Smooth muscle cell (in vitro differentiated cells): ENCODE measurements around the gene RHBDL1. TPM values are rescaled to one million over a fixed set of nuclear protein-coding genes. Genes with fewer than 3 reads are reported as not detected.

ENCODE experiments used
- DNase-seq: peaks from one replicate; lab custom pipeline; 2025; ENCODE audit not compliant: unreplicated experiment; lab: John Stamatoyannopoulos, UW
- H2AFZ ChIP-seq: fragments of 200-600 bp; sonication (generic); 2 replicates; pipeline ENCODE4 v1.6.0; 2016; ENCODE audit warnings: antibody characterized with exemption, low read depth, mild to moderate bottlenecking
- H3F3A ChIP-seq: fragments of 200-600 bp; sonication (generic); 2 replicates; pipeline ENCODE4 v1.6.0; 2017; ENCODE audit warnings: antibody characterized with exemption, low read depth
- H3K27ac ChIP-seq: fragments of 200-600 bp; sonication (generic); 2 replicates; pipeline ENCODE4 v1.5.1; 2016; ENCODE audit warnings: low read depth, mild to moderate bottlenecking
- H3K27me3 ChIP-seq: fragments of 200-600 bp; sonication (generic); 2 replicates; pipeline ENCODE4 v1.6.1; 2016; ENCODE audit warnings: low read depth, mild to moderate bottlenecking
- H3K36me3 ChIP-seq: fragments of 200-600 bp; sonication (generic); 2 replicates; pipeline ENCODE4 v1.5.1; 2016; ENCODE audit warnings: low read depth
- H3K4me1 ChIP-seq: fragments of 200-600 bp; sonication (generic); 2 replicates; pipeline ENCODE4 v1.5.1; 2016; ENCODE audit warnings: low read depth
- H3K4me2 ChIP-seq: fragments of 200-600 bp; sonication (generic); 2 replicates; pipeline ENCODE4 v1.6.0; 2016; ENCODE audit warnings: mild to moderate bottlenecking
- H3K4me3 ChIP-seq: fragments of 200-600 bp; sonication (generic); 2 replicates; pipeline ENCODE4 v1.5.1; 2016; ENCODE audit warnings: mild to moderate bottlenecking
- H3K79me2 ChIP-seq: fragments of 200-600 bp; sonication (generic); 2 replicates; pipeline ENCODE4 v1.6.0; 2016; ENCODE audit warnings: low read depth, mild to moderate bottlenecking
- H3K9ac ChIP-seq: fragments of 200-600 bp; sonication (generic); 2 replicates; pipeline ENCODE4 v1.6.0; 2016; ENCODE audit warnings: low read depth
- H3K9me3 ChIP-seq: fragments of 200-600 bp; sonication (generic); replicated peaks from 2 replicates; pipeline ENCODE4 v1.5.1; 2016; ENCODE audit warnings: low read depth
- H4K20me1 ChIP-seq: fragments of 200-600 bp; sonication (generic); 2 replicates; pipeline ENCODE4 v1.6.0; 2016; ENCODE audit warnings: low read depth
- WGBS: methylation state at CpG from one replicate; pipeline ENCODE4 v1.1.7; 2016; ENCODE audit warnings: low lambda C conversion rate; 5-methylcytosine and 5-hydroxymethylcytosine counted together
- polyA plus RNA-seq: library from polyadenylated mRNA; unstranded; fragments of >200 nt; fragmentation: Nextera tagmentation; extraction: Ambion mirVana; gene quantifications from 2 replicates; pipeline ENCODE4 v1.2.1, GENCODE V29; 2016
- total RNA-seq: library from RNA; depleted of rRNA; stranded (reverse); fragments of >200 nt; gene quantifications from 2 replicates; pipeline ENCODE4 v1.2.3, GENCODE V29; 2014
- TF ChIP-seq, protein P1 (sequence below): fragments of 200-600 bp; sonication (generic); IDR thresholded peaks from 2 replicates; pipeline ENCODE4 v1.5.1; 2017; ENCODE audit warnings: borderline replicate concordance, mild to moderate bottlenecking, antibody characterized with exemption; ENCODE audit not compliant: insufficient read depth, poor library complexity, severe bottlenecking

The RHBDL1 gene
- total and polyA plus RNA-seq, 2 experiments from 2014 or later = 2.7 to 3.7 TPM

DNA sequence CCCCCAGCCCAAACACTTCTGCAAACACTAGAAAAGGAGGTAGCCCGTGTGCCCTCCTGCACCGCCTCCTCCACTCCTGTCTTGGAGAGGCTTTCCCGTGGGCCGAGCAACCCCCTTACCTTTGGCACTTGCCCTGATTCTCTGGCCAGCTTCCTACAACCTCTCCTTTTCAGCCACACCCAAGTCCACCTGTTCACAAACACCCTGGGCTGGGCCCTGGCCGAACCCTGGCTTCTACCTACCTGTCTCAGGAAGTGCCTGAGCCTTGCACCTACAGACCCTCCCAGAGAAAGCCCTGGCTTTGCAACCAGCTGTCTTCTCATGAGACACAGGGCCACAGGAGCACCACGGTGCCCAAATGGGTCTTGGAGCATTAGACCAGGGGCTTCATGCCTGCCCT is 43.5 kb downstream of the RHBDL1 start:
- Histone ChIP-seq H3K36me3 (no peaks in the 10 kb centered on the region), H2AFZ (no peak overlapping the region), H3K27ac (no peak overlapping the region), H3K27me3 (no peaks in the 10 kb centered on the region), H3K4me2 (no peak overlapping the region), H3K9me3 (no peaks in the 10 kb centered on the region), H3K9ac (no peak overlapping the region), H4K20me1 (peaks cover 18% of the 10 kb centered on the region), H3F3A (no peaks in the 10 kb centered on the region), H3K4me1 (peaks cover 15% of the 10 kb centered on the region), H3K79me2 (no peaks in the 10 kb centered on the region), H3K4me3 (no peak overlapping the region)
- DNase-seq = no peak
- 93% methylated on average over 6 of the region's 6 CpGs for WGBS
- TF ChIP-seq, protein P1, sequence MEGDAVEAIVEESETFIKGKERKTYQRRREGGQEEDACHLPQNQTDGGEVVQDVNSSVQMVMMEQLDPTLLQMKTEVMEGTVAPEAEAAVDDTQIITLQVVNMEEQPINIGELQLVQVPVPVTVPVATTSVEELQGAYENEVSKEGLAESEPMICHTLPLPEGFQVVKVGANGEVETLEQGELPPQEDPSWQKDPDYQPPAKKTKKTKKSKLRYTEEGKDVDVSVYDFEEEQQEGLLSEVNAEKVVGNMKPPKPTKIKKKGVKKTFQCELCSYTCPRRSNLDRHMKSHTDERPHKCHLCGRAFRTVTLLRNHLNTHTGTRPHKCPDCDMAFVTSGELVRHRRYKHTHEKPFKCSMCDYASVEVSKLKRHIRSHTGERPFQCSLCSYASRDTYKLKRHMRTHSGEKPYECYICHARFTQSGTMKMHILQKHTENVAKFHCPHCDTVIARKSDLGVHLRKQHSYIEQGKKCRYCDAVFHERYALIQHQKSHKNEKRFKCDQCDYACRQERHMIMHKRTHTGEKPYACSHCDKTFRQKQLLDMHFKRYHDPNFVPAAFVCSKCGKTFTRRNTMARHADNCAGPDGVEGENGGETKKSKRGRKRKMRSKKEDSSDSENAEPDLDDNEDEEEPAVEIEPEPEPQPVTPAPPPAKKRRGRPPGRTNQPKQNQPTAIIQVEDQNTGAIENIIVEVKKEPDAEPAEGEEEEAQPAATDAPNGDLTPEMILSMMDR = no peak

DNA sequence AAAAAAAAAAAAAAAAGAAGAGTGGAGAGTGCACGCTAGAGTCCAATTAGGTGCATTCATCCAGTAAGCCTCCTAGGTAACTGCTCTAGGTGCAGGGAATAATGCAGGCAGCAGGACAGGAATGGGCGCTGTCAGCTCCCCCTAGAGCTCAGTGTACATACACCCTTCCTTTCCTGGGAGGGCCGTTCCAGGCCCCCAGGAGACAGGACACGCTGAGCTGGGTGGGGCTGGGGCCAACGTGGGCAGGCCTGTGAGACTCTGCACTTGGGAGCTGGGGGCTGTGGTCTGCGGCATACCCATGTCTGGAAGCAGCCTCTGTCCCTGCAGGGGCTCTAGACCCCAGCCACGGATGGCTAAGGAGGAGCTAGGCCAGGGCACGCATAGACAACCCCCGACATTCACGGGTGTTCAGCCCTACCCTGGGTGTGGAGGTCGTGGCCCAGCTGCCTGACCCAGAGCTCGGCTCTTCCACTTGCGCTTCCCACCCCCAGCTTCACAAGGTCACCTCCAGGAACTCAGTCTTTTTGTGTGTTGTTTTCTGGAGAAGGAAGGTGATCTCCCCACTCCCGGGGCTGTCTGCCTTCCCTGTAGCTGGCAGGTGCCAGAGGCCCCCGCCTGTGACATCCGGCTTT is 44.5 kb downstream of the RHBDL1 start:
- Histone ChIP-seq H3K9ac (no peak overlapping the region), H3K27ac (peak overlapping the region; percentile 62), H3K4me1 (peaks cover 11% of the 10 kb centered on the region), H3K27me3 (no peaks in the 10 kb centered on the region), H3F3A (no peaks in the 10 kb centered on the region), H3K4me2 (peak overlapping the region; percentile 100), H4K20me1 (peaks cover 18% of the 10 kb centered on the region), H2AFZ (no peak overlapping the region), H3K79me2 (no peaks in the 10 kb centered on the region), H3K36me3 (no peaks in the 10 kb centered on the region), H3K4me3 (peak overlapping the region; percentile 91), H3K9me3 (no peaks in the 10 kb centered on the region)
- TF ChIP-seq, protein P1 = no peak
- no peak for DNase-seq
- 31% methylated on average over 16 of the region's 16 CpGs for WGBS

DNA sequence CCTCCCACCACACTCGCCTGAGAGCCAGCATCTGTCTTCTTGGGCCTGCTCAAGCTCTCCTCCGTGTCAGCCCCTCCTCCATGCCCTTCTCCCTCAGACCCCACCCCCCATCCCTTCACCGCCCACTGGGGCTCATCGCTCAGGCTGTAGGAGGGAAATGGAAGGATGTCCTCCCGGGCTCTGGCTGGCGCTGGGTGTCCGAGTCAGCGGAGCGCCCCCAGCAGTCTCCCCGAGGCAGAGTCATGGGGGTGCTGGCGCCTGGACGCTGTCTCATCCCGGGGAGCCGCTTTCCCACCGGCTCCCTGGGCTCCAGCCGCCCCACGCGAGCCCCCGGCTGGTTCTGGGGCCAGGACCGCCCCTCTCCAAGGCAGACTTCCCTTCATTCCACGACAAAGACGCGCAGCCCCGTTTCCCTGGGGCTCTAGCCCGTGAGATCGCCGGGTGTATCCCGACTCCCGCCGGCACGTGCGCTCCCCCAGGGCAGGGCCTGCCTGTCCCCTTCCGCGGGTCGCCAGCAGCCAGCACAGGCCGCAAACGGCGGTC is 45.0 kb downstream of the RHBDL1 start:
- no peaks in the 10 kb centered on the region for H3K79me2 ChIP-seq
- H4K20me1 ChIP-seq = peaks cover 18% of the 10 kb centered on the region
- no peaks in the 10 kb centered on the region for H3K27me3 ChIP-seq
- H3K9ac ChIP-seq = peak overlapping the region; percentile 71
- TF ChIP-seq, protein P1 = peak; percentile 18
- H3F3A ChIP-seq = no peaks in the 10 kb centered on the region
- peaks cover 11% of the 10 kb centered on the region for H3K4me1 ChIP-seq
- H3K27ac ChIP-seq = peak overlapping the region; percentile 62
- WGBS = 1% methylated on average over 34 of the region's 38 CpGs
- H3K36me3 ChIP-seq = no peaks in the 10 kb centered on the region
- peak; percentile 67 for DNase-seq
- H3K4me2 ChIP-seq = peak overlapping the region; percentile 100
- peak overlapping the region; percentile 85 for H2AFZ ChIP-seq
- peak overlapping the region; percentile 91 for H3K4me3 ChIP-seq
- no peaks in the 10 kb centered on the region for H3K9me3 ChIP-seq
